ENCODE results near the gene TLX2. TPM values are rescaled to one million over a fixed set of nuclear protein-coding genes. Genes with fewer than 3 reads are reported as not detected.

The TLX2 gene
- total RNA-seq, 4 donors from 2014 or later, result not detected

DNA sequence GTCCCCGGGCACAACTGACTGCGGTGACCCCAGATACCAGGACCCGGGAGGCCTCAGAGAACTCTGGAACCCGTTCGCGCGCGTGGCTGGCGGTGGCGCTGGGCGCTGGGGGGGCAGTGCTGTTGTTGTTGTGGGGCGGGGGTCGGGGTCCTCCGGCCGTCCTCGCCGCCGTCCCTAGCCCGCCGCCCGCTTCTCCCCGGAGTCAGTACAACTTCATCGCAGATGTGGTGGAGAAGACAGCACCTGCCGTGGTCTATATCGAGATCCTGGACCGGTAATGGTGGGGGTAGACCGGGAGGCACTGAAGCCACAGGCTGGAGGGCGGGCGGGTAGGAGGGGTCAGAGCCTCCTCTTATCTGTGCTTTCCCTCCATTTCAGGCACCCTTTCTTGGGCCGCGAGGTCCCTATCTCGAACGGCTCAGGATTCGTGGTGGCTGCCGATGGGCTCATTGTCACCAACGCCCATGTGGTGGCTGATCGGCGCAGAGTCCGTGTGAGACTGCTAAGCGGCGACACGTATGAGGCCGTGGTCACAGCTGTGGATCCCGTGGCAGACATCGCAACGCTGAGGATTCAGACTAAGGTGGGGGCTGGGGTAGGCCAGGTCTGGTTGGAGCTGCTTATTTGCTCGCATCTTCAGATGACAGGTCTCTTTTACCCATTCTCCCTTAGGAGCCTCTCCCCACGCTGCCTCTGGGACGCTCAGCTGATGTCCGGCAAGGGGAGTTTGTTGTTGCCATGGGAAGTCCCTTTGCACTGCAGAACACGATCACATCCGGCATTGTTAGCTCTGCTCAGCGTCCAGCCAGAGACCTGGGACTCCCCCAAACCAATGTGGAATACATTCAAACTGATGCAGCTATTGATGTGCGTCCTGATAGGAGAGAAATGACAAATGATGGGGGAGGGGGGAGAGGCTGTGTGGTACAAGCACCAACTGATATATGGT, 16.3 kb downstream of the TLX2 start:
- intact Hi-C loops (cut with DNase I; ENCODE audit: low total_unique reads), result no loop called here
- TF ChIP-seq CTCF (IDR thresholded peaks at IDR 0.05) (no peak), POLR2A (IDR thresholded peaks at IDR 0.05) (no peak)
- WGBS, 2 donors, result 2 to 3% methylated on average over 50 to 53 of the region's 54 CpGs
- peak overlapping the region; percentile 72 for H3K4me3 ChIP-seq (ENCODE audit: low read depth, poor library complexity, severe bottlenecking)
- peak in 1 of 2 donors; percentile 91 for DNase-seq (ENCODE audit: low spot score in 2 of 2)

DNA sequence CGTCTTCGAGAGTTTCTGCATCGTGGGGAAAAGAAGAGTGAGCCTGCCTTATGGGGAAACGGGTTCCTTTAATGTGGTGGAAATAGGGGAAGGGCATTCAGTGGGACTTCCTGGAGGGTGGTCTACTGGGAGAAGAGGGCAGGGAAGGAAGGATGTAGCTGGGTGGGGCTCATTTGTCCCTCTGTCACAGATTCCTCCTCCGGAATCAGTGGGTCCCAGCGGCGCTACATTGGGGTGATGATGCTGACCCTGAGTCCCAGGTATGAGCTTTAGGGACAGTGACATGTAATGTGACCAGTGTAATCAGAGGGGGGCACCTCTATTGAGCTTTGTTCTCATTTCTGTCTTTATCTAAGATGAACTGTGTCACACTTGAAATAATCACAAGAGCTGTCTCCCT, 17.4 kb downstream of the TLX2 start:
- WGBS, 2 donors, result 83 to 90% methylated on average over 7 of the region's 7 CpGs
- intact Hi-C loops (cut with DNase I; ENCODE audit: low total_unique reads), result no loop called here

GRCh38 chr2:74532222-74532621, 18.0 kb downstream of the TLX2 start:
- no peak overlapping the region for H3K4me3 ChIP-seq (ENCODE audit: low read depth, poor library complexity, severe bottlenecking)
- TF ChIP-seq CTCF (IDR thresholded peaks at IDR 0.05) (no peak), POLR2A (IDR thresholded peaks at IDR 0.05) (no peak)
- intact Hi-C loops (cut with DNase I; ENCODE audit: low total_unique reads), result no loop called here
- no peak for DNase-seq (ENCODE audit: low spot score in 2 of 2)

More for the DNA sequence above, 17.4 kb downstream of the TLX2 start:
- no peak overlapping the region for H3K4me3 ChIP-seq (ENCODE audit: low read depth, poor library complexity, severe bottlenecking)
- TF ChIP-seq CTCF (IDR thresholded peaks at IDR 0.05), result no peak
- TF ChIP-seq POLR2A (IDR thresholded peaks at IDR 0.05), result no peak
- DNase-seq (ENCODE audit: low spot score in 2 of 2), result peak in 1 of 2 donors; percentile 8

- WGBS, 2 donors, result 86 to 88% methylated on average over 4 of the region's 4 CpGs
- no peak for DNase-seq (ENCODE audit: low spot score in 2 of 2)
- TF ChIP-seq CTCF (IDR thresholded peaks at IDR 0.05), result no peak
- no peak for TF ChIP-seq POLR2A (IDR thresholded peaks at IDR 0.05)
- intact Hi-C loops (cut with DNase I; ENCODE audit: low total_unique reads), result no loop called here
- H3K4me3 ChIP-seq (ENCODE audit: low read depth, poor library complexity, severe bottlenecking), result no peak overlapping the region
These were observed 19.2 kb downstream of the TLX2 start for GRCh38 chr2:74533464-74533863.

GRCh38 chr2:74534411-74534810, 20.2 kb downstream of the TLX2 start:
- no peak for TF ChIP-seq CTCF (IDR thresholded peaks at IDR 0.05)
- no peak for TF ChIP-seq POLR2A (IDR thresholded peaks at IDR 0.05)
- H3K4me3 ChIP-seq (ENCODE audit: low read depth, poor library complexity, severe bottlenecking), result no peak overlapping the region
- no peak for DNase-seq (ENCODE audit: low spot score in 2 of 2)
- intact Hi-C loops (cut with DNase I; ENCODE audit: low total_unique reads), result no loop called here
- WGBS, 2 donors, result 86 to 87% methylated on average over 12 of the region's 12 CpGs

Data from lower leg skin (tissue), 4 donors.